Measurements from ENCODE around the gene PRSS56. TPM values are rescaled to one million over a fixed set of nuclear protein-coding genes. Genes with fewer than 3 reads are reported as not detected.
"Not testable (repeated sequence)": the region's sequence is repeated elsewhere in the genome, so short reads cannot be mapped to it uniquely, and the experiment has no call there.

The PRSS56 gene
- polyA plus RNA-seq, 5 donors = 0.13 TPM; not detected in 4

GRCh38 chr2:232541961-232542714 lies 21.9 kb downstream of the PRSS56 start:
- DNase-seq = no peak

- no peak for DNase-seq
These were observed 22.7 kb downstream of the PRSS56 start for GRCh38 chr2:232542715-232543467.

- no peak for DNase-seq
These were observed 23.3 kb downstream of the PRSS56 start for GRCh38 chr2:232543491-232543890.

GRCh38 chr2:232543928-232544631 lies 23.9 kb downstream of the PRSS56 start:
- no peak for DNase-seq

GRCh38 chr2:232544674-232545073 lies 24.5 kb downstream of the PRSS56 start:
- DNase-seq = no peak

GRCh38 chr2:232545511-232546375 lies 25.6 kb downstream of the PRSS56 start:
- DNase-seq = no peak

- no peak for DNase-seq
These were observed 27.8 kb downstream of the PRSS56 start for GRCh38 chr2:232547991-232548390.

- DNase-seq = no peak
These were observed 29.6 kb downstream of the PRSS56 start for GRCh38 chr2:232549655-232550353.

GRCh38 chr2:232550354-232551249 lies 30.4 kb downstream of the PRSS56 start, which contains the start of the genes EIF4E2 and TIGD1:
Gene EIF4E2, plus strand, starts transcription at chr2:232550689. Its CDS starts 36 bp downstream, at chr2:232550725.
Gene TIGD1, minus strand, starts transcription at chr2:232550557. Its CDS starts 675 bp downstream, at chr2:232549882.
- DNase-seq = peak; percentile 95

- DNase-seq = peak in 1 of 2 donors; percentile 13
These were observed 31.1 kb downstream of the PRSS56 start for GRCh38 chr2:232551250-232551638.

- no peak for DNase-seq
These were observed 31.6 kb downstream of the PRSS56 start for GRCh38 chr2:232551776-232552175.

GRCh38 chr2:232556426-232556825 lies 36.2 kb downstream of the PRSS56 start:
- DNase-seq = no peak

GRCh38 chr2:232562515-232563151 lies 42.4 kb downstream of the PRSS56 start:
- no peak for DNase-seq

GRCh38 chr2:232563580-232563979 lies 43.4 kb downstream of the PRSS56 start:
- DNase-seq = no peak

- DNase-seq = no peak
These were observed 47.5 kb downstream of the PRSS56 start for GRCh38 chr2:232567721-232568120.

GRCh38 chr2:232568161-232568560 lies 48.0 kb downstream of the PRSS56 start:
- no peak for DNase-seq

GRCh38 chr2:232569541-232569940 lies 49.4 kb downstream of the PRSS56 start:
- DNase-seq = no peak

GRCh38 chr2:232570481-232570880 lies 50.3 kb downstream of the PRSS56 start:
- not testable (repeated sequence) for DNase-seq

GRCh38 chr2:232571026-232571474 lies 50.9 kb downstream of the PRSS56 start:
- DNase-seq = no peak

All from right lung (tissue), 5 donors.